Measurements from ENCODE around the gene CMSS1.

Gene CMSS1

GRCh38 chr3:100020876-100021644 lies 203.4 kb downstream of the CMSS1 start:
- TF ChIP-seq CTCF (conservative IDR thresholded peaks at IDR 0.05): no peak
- no peak overlapping the region for H3K27ac ChIP-seq

GRCh38 chr3:100022506-100022905 lies 204.8 kb downstream of the CMSS1 start:
- peak overlapping the region; percentile 76 for H3K27ac ChIP-seq
- TF ChIP-seq CTCF (conservative IDR thresholded peaks at IDR 0.05): no peak

GRCh38 chr3:100023150-100023549 lies 205.5 kb downstream of the CMSS1 start:
- H3K27ac ChIP-seq: peak overlapping the region; percentile 76
- TF ChIP-seq CTCF (conservative IDR thresholded peaks at IDR 0.05): no peak

GRCh38 chr3:100023595-100023994 lies 205.9 kb downstream of the CMSS1 start:
- peak overlapping the region; percentile 76 for H3K27ac ChIP-seq
- no peak for TF ChIP-seq CTCF (conservative IDR thresholded peaks at IDR 0.05)

- peak overlapping the region; percentile 76 for H3K27ac ChIP-seq
- TF ChIP-seq CTCF (conservative IDR thresholded peaks at IDR 0.05): no peak
Measured at GRCh38 chr3:100024520-100025303, 207.1 kb downstream of the CMSS1 start.

GRCh38 chr3:100027321-100027720 lies 209.7 kb downstream of the CMSS1 start:
- no peak overlapping the region for H3K27ac ChIP-seq
- no peak for TF ChIP-seq CTCF (conservative IDR thresholded peaks at IDR 0.05)

- H3K27ac ChIP-seq: no peak overlapping the region
- TF ChIP-seq CTCF (conservative IDR thresholded peaks at IDR 0.05): no peak
Measured at GRCh38 chr3:100029052-100029451, 211.4 kb downstream of the CMSS1 start.
